Prostate gland (tissue), 2 donors: ENCODE data around the gene KBTBD13. TPM values are rescaled to one million over a fixed set of nuclear protein-coding genes. Genes with fewer than 3 reads are reported as not detected.
A peak's percentile ranks its signal among the peaks of the same experiment; 100 is the strongest.

Experiments used
- DNase-seq: peaks from one replicate; pipeline ENCODE4 v3.0.0-alpha.2; 2019; ENCODE audit warnings: low spot score
- H3K27ac ChIP-seq, 2 donors: fragments of 200-600 bp; sonication (generic); 2 replicates each; pipeline ENCODE4 v1.5.1; 2017 to 2019
- H3K27me3 ChIP-seq: fragments of 200-600 bp; sonication (generic); replicated peaks from 2 replicates; pipeline ENCODE4 v1.5.1; 2019; ENCODE audit not compliant: insufficient read depth
- H3K36me3 ChIP-seq, 2 donors: fragments of 200-600 bp; sonication (generic); 1 replicate in 1 of 2; 2 replicates in 1 of 2; pipeline versions ENCODE4 v1.5.1 to v1.8.1; 2017 to 2019
- H3K4me1 ChIP-seq: fragments of 200-600 bp; sonication (generic); replicated peaks from 2 replicates; pipeline ENCODE4 v1.5.1; 2019
- H3K4me3 ChIP-seq, 2 donors: fragments of 200-600 bp; sonication (generic); 2 replicates each; pipeline ENCODE4 v1.5.1; 2017 to 2019
- H3K9me3 ChIP-seq: fragments of 200-600 bp; sonication (generic); 2 replicates; pipeline ENCODE4 v1.5.1; 2017
- CTCF ChIP-seq, 4 experiments: fragments of 200-600 bp in 2 of 4; fragments of 450-650 bp in 2 of 4; sonication (generic) in 2 of 4; IDR thresholded peaks; 1 replicate in 3 of 4; 2 replicates in 1 of 4; pipeline ENCODE4 v1.5.1; 2016 to 2019; ENCODE audit warnings: antibody characterized with exemption in 4 of 4, mild to moderate bottlenecking in 2 of 4, moderate library complexity in 2 of 4
- POLR2A ChIP-seq: fragments of 450-650 bp; IDR thresholded peaks from one replicate; pipeline ENCODE4 v1.6.1; 2016; ENCODE audit warnings: antibody characterized with exemption, mild to moderate bottlenecking
- POLR2AphosphoS5 ChIP-seq: sonication (generic); formaldehyde crosslinking; IDR thresholded peaks from one replicate; pipeline ENCODE4 v1.6.1; 2017; ENCODE audit warnings: antibody characterized with exemption
- WGBS: methylation state at CpG from one replicate; pipeline ENCODE4 v1.1.5; 2018; 5-methylcytosine and 5-hydroxymethylcytosine counted together
- intact Hi-C: fragments of 100-400 bp; cut with DNase I; formaldehyde crosslinking; loops from one replicate; pipeline ENCODE4 v1.14.2; 2022
- total RNA-seq, 2 donors: library from RNA; depleted of rRNA; stranded (reverse); fragments of >200 nt; gene quantifications; one replicate each; pipeline ENCODE4 v1.1.0, GENCODE V29; 2016

KBTBD13 gene
- total RNA-seq, 2 donors from 2014 or later: 0.57 TPM; not detected in 1

GRCh38 chr15:65094294-65094995 lies 17.9 kb downstream of the KBTBD13 start:
- no peak for TF ChIP-seq CTCF (IDR thresholded peaks at IDR 0.05)
- peak; percentile 24 for TF ChIP-seq POLR2AphosphoS5
- Histone ChIP-seq H3K4me3 (no peak overlapping the region), H3K27me3 (no peaks in the 10 kb centered on the region), H3K9me3 (no peaks in the 10 kb centered on the region), H3K27ac (peak overlapping the region; percentile 47 to 53), H3K36me3 (no peaks in the 10 kb centered on the region), H3K4me1 (no peaks in the 10 kb centered on the region)
- intact Hi-C loops: no loop called here
- WGBS: 68% methylated on average over 14 of the region's 14 CpGs
- no peak for DNase-seq

- no peak for DNase-seq
- Histone ChIP-seq H3K9me3 (no peaks in the 10 kb centered on the region), H3K27me3 (no peaks in the 10 kb centered on the region), H3K36me3 (no peaks in the 10 kb centered on the region), H3K27ac (peak overlapping the region; percentile 47 to 53), H3K4me1 (no peaks in the 10 kb centered on the region), H3K4me3 (no peak overlapping the region)
- no peak for TF ChIP-seq POLR2A
- TF ChIP-seq CTCF (IDR thresholded peaks at IDR 0.05): no peak
- TF ChIP-seq POLR2AphosphoS5: no peak
- intact Hi-C loops: loop anchor here (5.0 kb wide), 1 partner anchor 58 kb away; no protein-coding TSS in a partner anchor
- 61% methylated on average over 5 of the region's 5 CpGs for WGBS
Measured at GRCh38 chr15:65095011-65095746, 18.6 kb downstream of the KBTBD13 start.

- no peak overlapping the region for H3K4me3 ChIP-seq
- TF ChIP-seq POLR2AphosphoS5 (no peak), POLR2A (no peak), CTCF (IDR thresholded peaks at IDR 0.05) (no peak)
- H3K4me1 ChIP-seq: no peaks in the 10 kb centered on the region
- DNase-seq: no peak
- peak overlapping the region in 1 of 2 donors; percentile 53 for H3K27ac ChIP-seq
- intact Hi-C loops: loop anchor here (5.0 kb wide), 1 partner anchor 58 kb away; no protein-coding TSS in a partner anchor
- H3K27me3 ChIP-seq: no peaks in the 10 kb centered on the region
- WGBS: 71% methylated on average over 6 of the region's 6 CpGs
- H3K9me3 ChIP-seq: no peaks in the 10 kb centered on the region
- H3K36me3 ChIP-seq: no peaks in the 10 kb centered on the region
Measured at GRCh38 chr15:65095747-65096104, 19.2 kb downstream of the KBTBD13 start.

GRCh38 chr15:65096481-65097385 lies 20.2 kb downstream of the KBTBD13 start:
- Histone ChIP-seq H3K4me3 (no peak overlapping the region), H3K4me1 (no peaks in the 10 kb centered on the region), H3K36me3 (no peaks in the 10 kb centered on the region), H3K27me3 (no peaks in the 10 kb centered on the region), H3K27ac (no peak overlapping the region), H3K9me3 (no peaks in the 10 kb centered on the region)
- no peak for TF ChIP-seq POLR2A
- TF ChIP-seq POLR2AphosphoS5: no peak
- TF ChIP-seq CTCF (IDR thresholded peaks at IDR 0.05): no peak
- whole genome bisulfite sequencing: 84% methylated on average over 6 of the region's 6 CpGs
- no peak for DNase-seq
- intact Hi-C loops: loop anchor here (5.0 kb wide), 1 partner anchor 59 kb away; no protein-coding TSS in a partner anchor
